Spleen (tissue), 7 donors: ENCODE measurements around the gene PRDM16.

Source experiments
- POLR2AphosphoS5 ChIP-seq, 3 donors: sonication (generic); formaldehyde crosslinking; IDR thresholded peaks; one replicate each; pipeline ENCODE4 v1.5.1; 2017; ENCODE audit warnings: antibody characterized with exemption in 3 of 3
- TF ChIP-seq, protein P1 (sequence below), 11 experiments: fragments of 200-600 bp in 7 of 11; fragments of 450-650 bp in 4 of 11; sonication (generic) in 4 of 11; IDR thresholded peaks in 8 of 11; conservative IDR thresholded peaks in 3 of 11; 1 replicate in 7 of 11; 2 replicates in 4 of 11; pipeline versions ENCODE4 v1.4.0 to v1.8.0; 2016 to 2021; ENCODE audit warnings: antibody characterized with exemption in 11 of 11, inconsistent platforms in 4 of 11, mild to moderate bottlenecking in 1 of 11
- donor health status: DM: no; HTN: no; CAD: no; lungs with moderate emphysema.
- donor health status: DM: no; HTN: no; CAD: no.
- donor health status: DM: no; HTN: no; CAD: no.

DNA sequence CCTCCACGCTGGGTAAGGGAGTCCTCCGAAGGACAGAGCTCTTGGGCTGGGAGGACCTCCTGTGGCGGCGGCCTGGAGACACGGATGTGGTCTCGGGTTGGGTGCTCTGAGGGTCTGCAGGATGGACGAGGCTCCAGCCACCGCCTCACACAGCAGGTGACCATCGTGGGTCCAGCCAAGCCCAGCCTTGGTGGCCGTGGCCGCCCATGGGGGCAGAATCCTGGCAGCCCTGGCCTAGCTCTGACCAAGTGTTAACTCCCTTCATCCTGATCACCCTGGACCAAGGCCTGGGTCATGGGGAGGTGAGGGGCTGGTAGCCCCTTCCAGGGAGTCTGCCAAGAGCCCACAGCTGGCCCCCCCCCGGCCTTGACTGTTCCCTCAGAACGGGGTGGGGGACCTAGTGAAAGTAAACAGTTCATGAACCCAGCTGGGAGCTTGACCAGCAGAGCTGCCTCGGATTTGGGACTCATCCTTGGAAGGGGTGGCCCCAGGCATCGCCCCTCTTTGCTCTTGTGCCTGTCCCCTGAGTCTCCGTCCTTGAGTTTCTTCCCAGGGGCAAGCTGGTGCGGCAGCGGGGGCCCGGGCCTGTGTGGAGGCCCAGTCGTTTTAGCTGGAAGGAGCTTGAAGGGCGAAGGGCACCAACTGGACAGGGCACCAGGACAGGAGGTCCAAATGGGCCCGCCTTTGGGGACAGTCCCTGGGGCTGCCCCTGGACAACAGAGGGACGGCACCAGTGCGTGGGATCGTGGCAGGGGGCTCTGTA lies 403.3 kb downstream of the PRDM16 start:
- TF ChIP-seq, protein P1, sequence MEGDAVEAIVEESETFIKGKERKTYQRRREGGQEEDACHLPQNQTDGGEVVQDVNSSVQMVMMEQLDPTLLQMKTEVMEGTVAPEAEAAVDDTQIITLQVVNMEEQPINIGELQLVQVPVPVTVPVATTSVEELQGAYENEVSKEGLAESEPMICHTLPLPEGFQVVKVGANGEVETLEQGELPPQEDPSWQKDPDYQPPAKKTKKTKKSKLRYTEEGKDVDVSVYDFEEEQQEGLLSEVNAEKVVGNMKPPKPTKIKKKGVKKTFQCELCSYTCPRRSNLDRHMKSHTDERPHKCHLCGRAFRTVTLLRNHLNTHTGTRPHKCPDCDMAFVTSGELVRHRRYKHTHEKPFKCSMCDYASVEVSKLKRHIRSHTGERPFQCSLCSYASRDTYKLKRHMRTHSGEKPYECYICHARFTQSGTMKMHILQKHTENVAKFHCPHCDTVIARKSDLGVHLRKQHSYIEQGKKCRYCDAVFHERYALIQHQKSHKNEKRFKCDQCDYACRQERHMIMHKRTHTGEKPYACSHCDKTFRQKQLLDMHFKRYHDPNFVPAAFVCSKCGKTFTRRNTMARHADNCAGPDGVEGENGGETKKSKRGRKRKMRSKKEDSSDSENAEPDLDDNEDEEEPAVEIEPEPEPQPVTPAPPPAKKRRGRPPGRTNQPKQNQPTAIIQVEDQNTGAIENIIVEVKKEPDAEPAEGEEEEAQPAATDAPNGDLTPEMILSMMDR (IDR thresholded peaks at IDR 0.05 in 8 of 11, conservative IDR thresholded peaks at IDR 0.05 in 3 of 11), result no peak
- TF ChIP-seq POLR2AphosphoS5 (IDR thresholded peaks at IDR 0.05), result no peak
